ENCODE results near the gene PP2D1.

GRCh38 chr3:19967208-19967607 lies 44.9 kb downstream of the PP2D1 start:
- TF ChIP-seq, protein P1, sequence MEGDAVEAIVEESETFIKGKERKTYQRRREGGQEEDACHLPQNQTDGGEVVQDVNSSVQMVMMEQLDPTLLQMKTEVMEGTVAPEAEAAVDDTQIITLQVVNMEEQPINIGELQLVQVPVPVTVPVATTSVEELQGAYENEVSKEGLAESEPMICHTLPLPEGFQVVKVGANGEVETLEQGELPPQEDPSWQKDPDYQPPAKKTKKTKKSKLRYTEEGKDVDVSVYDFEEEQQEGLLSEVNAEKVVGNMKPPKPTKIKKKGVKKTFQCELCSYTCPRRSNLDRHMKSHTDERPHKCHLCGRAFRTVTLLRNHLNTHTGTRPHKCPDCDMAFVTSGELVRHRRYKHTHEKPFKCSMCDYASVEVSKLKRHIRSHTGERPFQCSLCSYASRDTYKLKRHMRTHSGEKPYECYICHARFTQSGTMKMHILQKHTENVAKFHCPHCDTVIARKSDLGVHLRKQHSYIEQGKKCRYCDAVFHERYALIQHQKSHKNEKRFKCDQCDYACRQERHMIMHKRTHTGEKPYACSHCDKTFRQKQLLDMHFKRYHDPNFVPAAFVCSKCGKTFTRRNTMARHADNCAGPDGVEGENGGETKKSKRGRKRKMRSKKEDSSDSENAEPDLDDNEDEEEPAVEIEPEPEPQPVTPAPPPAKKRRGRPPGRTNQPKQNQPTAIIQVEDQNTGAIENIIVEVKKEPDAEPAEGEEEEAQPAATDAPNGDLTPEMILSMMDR (conservative IDR thresholded peaks at IDR 0.05; ENCODE audit: low read length) = no peak
- TF ChIP-seq EZH2phosphoT487 (IDR thresholded peaks at IDR 0.05; ENCODE audit: borderline replicate concordance, low read depth, low read length) = no peak

Data from OCI-LY7 (cell line).